K562 (cell line): ENCODE data around the gene XRN2. TPM values are rescaled to one million over a fixed set of nuclear protein-coding genes. Genes with fewer than 3 reads are reported as not detected.

Experiments used
- ATAC-seq: fragments of 200-7000 bp; cut with Tn5 transposase; 3 replicates; pipeline ENCODE4 v1.9.1; 2020; ENCODE audit warnings: moderate library complexity
- BruUV-seq: library from RNA; stranded (reverse); fragments of 400-500 nt; replicated peaks from 2 replicates; lab custom pipeline; 2021; lab: Mats Ljungman, UMichigan
- CTCF ChIA-PET: fragments of 300-600 bp; formaldehyde crosslinking; extraction: SDS; loops from one replicate; lab custom pipeline; 2021; ENCODE audit warnings: low intra/inter-chr PET ratio; lab: Yijun Ruan, JAX
- POLR2A ChIA-PET: fragments of 300-600, 350-650 bp; sonication (Branson Sonifier 250); formaldehyde crosslinking; extraction: SDS; loops from one replicate; lab custom pipeline; 2021; ENCODE audit warnings: antibody characterized with exemption, inconsistent platforms; lab: Yijun Ruan, JAX
- DNase-seq, 4 experiments: peaks; one replicate each; pipeline versions ENCODE4 v3.0.0 to v3.0.0-alpha.2; 2011 to 2018; ENCODE audit warnings: low spot score in 3 of 4, mixed read lengths in 3 of 4; ENCODE audit errors: extremely low read depth in 1 of 4
- FAIRE-seq: peaks from 2 replicates; lab custom pipeline; 2011; peaks lifted over from hg19 to GRCh38; lab: Jason Lieb, UNC
- H2AFZ ChIP-seq: 2 replicates; pipeline ENCODE4 v1.6.0; 2011; ENCODE audit warnings: low read depth, low read length, control low read depth, inconsistent platforms
- H3K27ac ChIP-seq: fragments of 200-600 bp; 3 replicates; pipeline ENCODE4 v1.8.0; 2011; ENCODE audit warnings: low read depth, mild to moderate bottlenecking, control low read depth, inconsistent platforms, low read length, moderate library complexity, mixed read lengths; ENCODE audit errors: extremely low read depth
- H3K27me3 ChIP-seq, 2 experiments: fragments of 300-600 bp in 1 of 2; 2 replicates in 1 of 2; 3 replicates in 1 of 2; pipeline versions ENCODE4 v1.6.0 to v1.8.0; 2011; ENCODE audit warnings: inconsistent platforms in 2 of 2, low read length in 2 of 2, mild to moderate bottlenecking in 1 of 2, mixed read lengths in 1 of 2, moderate library complexity in 1 of 2; ENCODE audit not compliant: control insufficient read depth in 2 of 2, insufficient read depth in 2 of 2
- H3K36me3 ChIP-seq: fragments of 300-600 bp; 3 replicates; pipeline ENCODE4 v1.8.0; 2011; ENCODE audit warnings: mild to moderate bottlenecking, low read length, inconsistent platforms; ENCODE audit not compliant: control insufficient read depth, insufficient read depth
- H3K4me1 ChIP-seq, 2 experiments: fragments of 200-600 bp in 1 of 2; replicated peaks in 1 of 2; 2 replicates in 1 of 2; 3 replicates in 1 of 2; pipeline versions ENCODE4 v1.5.1 to v1.8.0; 2011; ENCODE audit warnings: inconsistent platforms in 2 of 2, low read length in 2 of 2, mild to moderate bottlenecking in 1 of 2, mixed read lengths in 1 of 2, moderate library complexity in 1 of 2; ENCODE audit not compliant: control insufficient read depth in 2 of 2, insufficient read depth in 2 of 2
- H3K4me2 ChIP-seq: 2 replicates; pipeline ENCODE4 v1.6.1; 2011; ENCODE audit warnings: low read length, control low read depth, inconsistent platforms, mixed read lengths; ENCODE audit not compliant: insufficient read depth
- H3K4me3 ChIP-seq: fragments of 200-600 bp; sonication (generic), shearing (Covaris generic); 2 replicates; pipeline ENCODE4 v1.5.1; 2016; ENCODE audit warnings: control low read depth, inconsistent platforms
- H3K79me2 ChIP-seq: fragments of 200-600 bp; 3 replicates; pipeline ENCODE4 v1.8.0; 2011; ENCODE audit warnings: low read length, inconsistent platforms; ENCODE audit not compliant: control insufficient read depth, insufficient read depth
- H3K9ac ChIP-seq, 2 experiments: 2 replicates each; pipeline versions ENCODE4 v1.6.0 to v1.6.1; 2011; ENCODE audit warnings: low read depth in 2 of 2, low read length in 2 of 2, control low read depth in 1 of 2, inconsistent platforms in 1 of 2, mild to moderate bottlenecking in 1 of 2, mixed read lengths in 1 of 2; ENCODE audit not compliant: insufficient read depth in 1 of 2
- H3K9me1 ChIP-seq: one replicate; pipeline ENCODE4 v1.6.0; 2011; ENCODE audit warnings: inconsistent platforms, mild to moderate bottlenecking, low read length, moderate library complexity; ENCODE audit not compliant: control insufficient read depth, insufficient read depth
- H3K9me3 ChIP-seq: replicated peaks from 2 replicates; pipeline ENCODE4 v1.5.1; 2011; ENCODE audit warnings: low read depth, low read length, inconsistent platforms; ENCODE audit not compliant: control insufficient read depth, insufficient read depth
- H4K20me1 ChIP-seq: replicated peaks from 2 replicates; pipeline ENCODE4 v1.6.1; 2011; ENCODE audit warnings: low read length, inconsistent platforms, mixed read lengths; ENCODE audit not compliant: control insufficient read depth, insufficient read depth
- BCL6 ChIP-seq: fragments of 250-450 bp; sonication (Bioruptor Pico); IDR thresholded peaks from 2 replicates; pipeline ENCODE4 v1.4.0; 2020
- ETV6 ChIP-seq, 3 experiments: fragments of 150-350 bp in 1 of 3; sonication (generic) in 1 of 3; formaldehyde crosslinking in 1 of 3; IDR thresholded peaks; 2 replicates each; pipeline versions ENCODE4 v1.6.1 to v1.8.0; 2014 to 2022; ENCODE audit warnings: borderline replicate concordance in 2 of 3, low read depth in 2 of 3, antibody characterized with exemption in 1 of 3, low read length in 1 of 3, mild to moderate bottlenecking in 1 of 3, missing genetic modification reagents in 1 of 3
- GATA2 ChIP-seq: sonication (generic); formaldehyde crosslinking; IDR thresholded peaks from 2 replicates; pipeline ENCODE4 v1.4.0; 2020; ENCODE audit warnings: mild to moderate bottlenecking, missing genetic modification reagents
- PTRF ChIP-seq: fragments of 450-650 bp; IDR thresholded peaks from 2 replicates; pipeline ENCODE4 v1.6.1; 2016; ENCODE audit warnings: mild to moderate bottlenecking, missing genetic modification characterization, missing compliant biosample characterization
- SMARCE1 ChIP-seq: fragments of 450-650 bp; IDR thresholded peaks from 2 replicates; pipeline ENCODE4 v1.7.1; 2016; ENCODE audit warnings: mild to moderate bottlenecking
- STAG1 ChIP-seq: sonication (generic); formaldehyde crosslinking; IDR thresholded peaks from 2 replicates; pipeline ENCODE4 v1.5.0; 2020; ENCODE audit warnings: missing genetic modification reagents, borderline replicate concordance
- ZNF830 ChIP-seq: fragments of 250-450 bp; sonication (Bioruptor Pico); IDR thresholded peaks from 2 replicates; pipeline ENCODE4 v1.5.0; 2021; ENCODE audit warnings: mild to moderate bottlenecking
- in situ Hi-C: fragments of 300-500 bp; cut with MboI; formaldehyde crosslinking; loops from 4 replicates; pipeline ENCODE4 v1.15.0; 2018; ENCODE audit warnings: inconsistent platforms, mixed read lengths
- intact Hi-C: fragments of 100-400 bp; cut with micrococcal nuclease; formaldehyde crosslinking; loops from 2 replicates; pipeline ENCODE4 v1.14.2; 2022
- polyA plus RNA-seq, 8 experiments: library from polyadenylated mRNA; depleted of rRNA in 4 of 8; stranded (reverse) in 5 of 8; unstranded in 3 of 8; fragments of >200 nt; fragmentation: Nextera tagmentation in 2 of 8; fragmentation: Illumina TruSeq in 1 of 8; extraction: Ambion mirVana in 2 of 8; extraction: Trizol in 1 of 8; gene quantifications; 2 replicates each; pipeline versions ENCODE4 v1.2.1 to v1.2.3, GENCODE V29; 2011 to 2014; ENCODE audit warnings: inconsistent platforms in 1 of 8, missing spikeins in 1 of 8
- total RNA-seq, 7 experiments: library from RNA; depleted of rRNA in 6 of 7; stranded (reverse); fragments of >200 nt in 6 of 7; fragmentation: Illumina TruSeq in 2 of 7; extraction: Trizol in 2 of 7; gene quantifications; 2 replicates each; pipeline versions ENCODE4 v1.2.1 to v1.2.3, GENCODE V29; 2011 to 2021; ENCODE audit warnings: low replicate concordance in 1 of 7
- TF ChIP-seq, protein P1 (sequence below): fragments of 450-650 bp; IDR thresholded peaks from 2 replicates; pipeline ENCODE4 v1.6.1; 2016; ENCODE audit warnings: low read depth, mild to moderate bottlenecking, moderate library complexity
- TF ChIP-seq, protein P2 (sequence below), 2 experiments: fragments of 450-650 bp; formaldehyde crosslinking in 1 of 2; IDR thresholded peaks; 2 replicates each; pipeline versions ENCODE4 v1.4.0 to v1.6.1; 2014 to 2020; ENCODE audit warnings: mild to moderate bottlenecking in 2 of 2, borderline replicate concordance in 1 of 2, low read depth in 1 of 2
- TF ChIP-seq, protein P3 (sequence below): fragments of 450-650 bp; IDR thresholded peaks from one replicate; pipeline ENCODE4 v1.6.1; 2018; ENCODE audit warnings: mild to moderate bottlenecking, moderate library complexity; ENCODE audit not compliant: partially characterized antibody

The XRN2 gene
- total and polyA plus RNA-seq, 9 of the 15 experiments (the other 6 are each of a cell fraction or from before 2014, with no cell fraction given): 41.8 to 67.3 (median 51.4) TPM

DNA sequence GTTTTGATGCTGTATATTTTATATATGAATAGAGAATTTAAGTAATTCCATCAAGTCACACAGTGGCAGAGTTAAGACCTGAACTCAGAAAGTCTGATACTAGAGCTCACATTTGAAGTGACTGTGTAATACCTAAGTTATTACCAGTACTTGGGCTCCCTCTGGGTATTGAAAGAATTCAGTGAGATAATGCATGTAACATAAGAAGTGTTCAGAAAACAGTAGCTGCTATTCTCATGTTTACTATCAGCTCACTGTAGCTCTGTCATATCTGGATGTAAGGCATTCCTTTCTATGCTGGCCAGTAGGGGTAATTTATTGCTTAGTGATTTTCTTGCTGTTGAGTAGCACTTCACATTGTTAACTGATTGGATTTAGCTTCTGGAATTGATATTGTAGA is 49.6 kb downstream of the XRN2 start:
- CTCF ChIA-PET: no interaction called here
- Histone ChIP-seq H3K9me3 (no peaks in the 10 kb centered on the region), H3K36me3 (peaks cover 52% of the 10 kb centered on the region; the same call in 2 of the 3 replicates), H3K4me1 (no peaks in the 10 kb centered on the region), H3K4me2 (no peak overlapping the region), H4K20me1 (no peaks in the 10 kb centered on the region), H3K27ac (no peak overlapping the region), H2AFZ (no peak overlapping the region), H3K9ac (no peak overlapping the region), H3K79me2 (no peaks in the 10 kb centered on the region; the same call in 2 of the 3 replicates), H3K27me3 (no peaks in the 10 kb centered on the region), H3K9me1 (no peaks in the 10 kb centered on the region), H3K4me3 (no peak overlapping the region)
- BruUV-seq: no TSS peak
- in situ Hi-C loops (no loop called here), intact Hi-C loops (no loop called here)
- TF ChIP-seq, protein P1, sequence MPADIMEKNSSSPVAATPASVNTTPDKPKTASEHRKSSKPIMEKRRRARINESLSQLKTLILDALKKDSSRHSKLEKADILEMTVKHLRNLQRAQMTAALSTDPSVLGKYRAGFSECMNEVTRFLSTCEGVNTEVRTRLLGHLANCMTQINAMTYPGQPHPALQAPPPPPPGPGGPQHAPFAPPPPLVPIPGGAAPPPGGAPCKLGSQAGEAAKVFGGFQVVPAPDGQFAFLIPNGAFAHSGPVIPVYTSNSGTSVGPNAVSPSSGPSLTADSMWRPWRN: no peak
- TF ChIP-seq SMARCE1 (no peak), STAG1 (no peak), GATA2 (no peak), PTRF (no peak), ZNF830 (CRISPR knock-in tag) (no peak), ETV6 (IDR thresholded peaks at IDR 0.05; ENCODE audit: borderline replicate concordance in 1 of 2, low read depth in 2 of 2, low read length in 1 of 2) (no peak), ETV6 (CRISPR knock-in tag; IDR thresholded peaks at IDR 0.05; ENCODE audit: borderline replicate concordance) (no peak), BCL6 (CRISPR knock-in tag) (no peak)
- TF ChIP-seq, protein P2, sequence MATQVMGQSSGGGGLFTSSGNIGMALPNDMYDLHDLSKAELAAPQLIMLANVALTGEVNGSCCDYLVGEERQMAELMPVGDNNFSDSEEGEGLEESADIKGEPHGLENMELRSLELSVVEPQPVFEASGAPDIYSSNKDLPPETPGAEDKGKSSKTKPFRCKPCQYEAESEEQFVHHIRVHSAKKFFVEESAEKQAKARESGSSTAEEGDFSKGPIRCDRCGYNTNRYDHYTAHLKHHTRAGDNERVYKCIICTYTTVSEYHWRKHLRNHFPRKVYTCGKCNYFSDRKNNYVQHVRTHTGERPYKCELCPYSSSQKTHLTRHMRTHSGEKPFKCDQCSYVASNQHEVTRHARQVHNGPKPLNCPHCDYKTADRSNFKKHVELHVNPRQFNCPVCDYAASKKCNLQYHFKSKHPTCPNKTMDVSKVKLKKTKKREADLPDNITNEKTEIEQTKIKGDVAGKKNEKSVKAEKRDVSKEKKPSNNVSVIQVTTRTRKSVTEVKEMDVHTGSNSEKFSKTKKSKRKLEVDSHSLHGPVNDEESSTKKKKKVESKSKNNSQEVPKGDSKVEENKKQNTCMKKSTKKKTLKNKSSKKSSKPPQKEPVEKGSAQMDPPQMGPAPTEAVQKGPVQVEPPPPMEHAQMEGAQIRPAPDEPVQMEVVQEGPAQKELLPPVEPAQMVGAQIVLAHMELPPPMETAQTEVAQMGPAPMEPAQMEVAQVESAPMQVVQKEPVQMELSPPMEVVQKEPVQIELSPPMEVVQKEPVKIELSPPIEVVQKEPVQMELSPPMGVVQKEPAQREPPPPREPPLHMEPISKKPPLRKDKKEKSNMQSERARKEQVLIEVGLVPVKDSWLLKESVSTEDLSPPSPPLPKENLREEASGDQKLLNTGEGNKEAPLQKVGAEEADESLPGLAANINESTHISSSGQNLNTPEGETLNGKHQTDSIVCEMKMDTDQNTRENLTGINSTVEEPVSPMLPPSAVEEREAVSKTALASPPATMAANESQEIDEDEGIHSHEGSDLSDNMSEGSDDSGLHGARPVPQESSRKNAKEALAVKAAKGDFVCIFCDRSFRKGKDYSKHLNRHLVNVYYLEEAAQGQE (IDR thresholded peaks at IDR 0.05; ENCODE audit: borderline replicate concordance): no peak
- TF ChIP-seq, protein P2 (CRISPR knock-in tag; IDR thresholded peaks at IDR 0.05; ENCODE audit: low read depth): no peak
- TF ChIP-seq, protein P3, sequence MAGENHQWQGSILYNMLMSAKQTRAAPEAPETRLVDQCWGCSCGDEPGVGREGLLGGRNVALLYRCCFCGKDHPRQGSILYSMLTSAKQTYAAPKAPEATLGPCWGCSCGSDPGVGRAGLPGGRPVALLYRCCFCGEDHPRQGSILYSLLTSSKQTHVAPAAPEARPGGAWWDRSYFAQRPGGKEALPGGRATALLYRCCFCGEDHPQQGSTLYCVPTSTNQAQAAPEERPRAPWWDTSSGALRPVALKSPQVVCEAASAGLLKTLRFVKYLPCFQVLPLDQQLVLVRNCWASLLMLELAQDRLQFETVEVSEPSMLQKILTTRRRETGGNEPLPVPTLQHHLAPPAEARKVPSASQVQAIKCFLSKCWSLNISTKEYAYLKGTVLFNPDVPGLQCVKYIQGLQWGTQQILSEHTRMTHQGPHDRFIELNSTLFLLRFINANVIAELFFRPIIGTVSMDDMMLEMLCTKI: no peak
- no peak for DNase-seq
- ATAC-seq: no peak
- POLR2A ChIA-PET: no interaction called here
- no peak for FAIRE-seq
